ENCODE measurements around the gene ADCY5. TPM values are rescaled to one million over a fixed set of nuclear protein-coding genes. Genes with fewer than 3 reads are reported as not detected.

Gene ADCY5
- total and polyA plus RNA-seq, 10 donors: 1.7 to 20.6 (median 11.7) TPM

- peak in 2 of 3 donors; percentile 16 to 32 for TF ChIP-seq POLR2AphosphoS5 (IDR thresholded peaks at IDR 0.05)
- no peak for TF ChIP-seq CTCF (IDR thresholded peaks at IDR 0.05 in 8 of 11, conservative IDR thresholded peaks at IDR 0.05 in 3 of 11)
- no peaks in the 10 kb centered on the region for H3K9me3 ChIP-seq
- H3K4me3 ChIP-seq: no peak overlapping the region
- H3K4me1 ChIP-seq: peaks cover 0 to 23% (median 0%) of the 10 kb centered on the region in 6 donors
- no peaks in the 10 kb centered on the region for H3K36me3 ChIP-seq
- H3K27ac ChIP-seq: peak overlapping the region in 5 of 8 donors; percentile 36 to 76 (median 46)
- DNase-seq: no peak
- WGBS, 5 donors: 68 to 81% (median 79%) methylated on average over 26 of the region's 26 CpGs
- peaks cover 0 to 9% (median 0%) of the 10 kb centered on the region in 7 donors for H3K27me3 ChIP-seq (replicated peaks in 1 of 7)
- intact Hi-C loops (cut with DNase I; ENCODE audit: low total_unique reads): no loop called here
These were observed 65.5 kb downstream of the ADCY5 start for GRCh38 chr3:123383091-123384053.

GRCh38 chr3:123380261-123380660 lies 68.6 kb downstream of the ADCY5 start:
- 62 to 91% (median 78%) methylated on average over 3 of the region's 3 CpGs for WGBS, 5 donors
- intact Hi-C loops (cut with DNase I; ENCODE audit: low total_unique reads): no loop called here
- no peak for DNase-seq

GRCh38 chr3:123379041-123379830 lies 69.7 kb downstream of the ADCY5 start:
- WGBS, 5 donors: 77 to 88% (median 83%) methylated on average over 11 of the region's 11 CpGs
- H3K27ac ChIP-seq: peak overlapping the region in 3 of 8 donors; percentile 14 to 36 (median 20)
- DNase-seq: no peak
- no peak overlapping the region for H3K4me3 ChIP-seq
- peaks cover 0 to 10% (median 0%) of the 10 kb centered on the region in 7 donors for H3K27me3 ChIP-seq (replicated peaks in 1 of 7)
- peaks cover 0 to 8% (median 0%) of the 10 kb centered on the region in 6 donors for H3K4me1 ChIP-seq
- intact Hi-C loops (cut with DNase I; ENCODE audit: low total_unique reads): no loop called here
- TF ChIP-seq POLR2AphosphoS5 (IDR thresholded peaks at IDR 0.05): no peak
- no peak for TF ChIP-seq POLR2A (IDR thresholded peaks at IDR 0.05)
- no peak for TF ChIP-seq CTCF (IDR thresholded peaks at IDR 0.05 in 8 of 11, conservative IDR thresholded peaks at IDR 0.05 in 3 of 11)
- H3K9me3 ChIP-seq: no peaks in the 10 kb centered on the region
- no peaks in the 10 kb centered on the region for H3K36me3 ChIP-seq

More at GRCh38 chr3:123380261-123380660, 68.6 kb downstream of the ADCY5 start:
- TF ChIP-seq CTCF (IDR thresholded peaks at IDR 0.05 in 8 of 11, conservative IDR thresholded peaks at IDR 0.05 in 3 of 11) (no peak), POLR2AphosphoS5 (IDR thresholded peaks at IDR 0.05) (no peak), POLR2A (IDR thresholded peaks at IDR 0.05) (no peak)
- H3K27me3 ChIP-seq (replicated peaks in 1 of 7): peaks cover 0 to 3% (median 0%) of the 10 kb centered on the region in 7 donors
- peak overlapping the region in 4 of 8 donors; percentile 3 to 36 (median 17) for H3K27ac ChIP-seq
- H3K9me3 ChIP-seq: no peaks in the 10 kb centered on the region
- no peaks in the 10 kb centered on the region for H3K36me3 ChIP-seq
- no peak overlapping the region for H3K4me3 ChIP-seq
- peaks cover 0 to 17% (median 0%) of the 10 kb centered on the region in 6 donors for H3K4me1 ChIP-seq

All from spleen (tissue), 11 donors.